ENCODE results near the gene PPP2R5A.

PPP2R5A gene

DNA sequence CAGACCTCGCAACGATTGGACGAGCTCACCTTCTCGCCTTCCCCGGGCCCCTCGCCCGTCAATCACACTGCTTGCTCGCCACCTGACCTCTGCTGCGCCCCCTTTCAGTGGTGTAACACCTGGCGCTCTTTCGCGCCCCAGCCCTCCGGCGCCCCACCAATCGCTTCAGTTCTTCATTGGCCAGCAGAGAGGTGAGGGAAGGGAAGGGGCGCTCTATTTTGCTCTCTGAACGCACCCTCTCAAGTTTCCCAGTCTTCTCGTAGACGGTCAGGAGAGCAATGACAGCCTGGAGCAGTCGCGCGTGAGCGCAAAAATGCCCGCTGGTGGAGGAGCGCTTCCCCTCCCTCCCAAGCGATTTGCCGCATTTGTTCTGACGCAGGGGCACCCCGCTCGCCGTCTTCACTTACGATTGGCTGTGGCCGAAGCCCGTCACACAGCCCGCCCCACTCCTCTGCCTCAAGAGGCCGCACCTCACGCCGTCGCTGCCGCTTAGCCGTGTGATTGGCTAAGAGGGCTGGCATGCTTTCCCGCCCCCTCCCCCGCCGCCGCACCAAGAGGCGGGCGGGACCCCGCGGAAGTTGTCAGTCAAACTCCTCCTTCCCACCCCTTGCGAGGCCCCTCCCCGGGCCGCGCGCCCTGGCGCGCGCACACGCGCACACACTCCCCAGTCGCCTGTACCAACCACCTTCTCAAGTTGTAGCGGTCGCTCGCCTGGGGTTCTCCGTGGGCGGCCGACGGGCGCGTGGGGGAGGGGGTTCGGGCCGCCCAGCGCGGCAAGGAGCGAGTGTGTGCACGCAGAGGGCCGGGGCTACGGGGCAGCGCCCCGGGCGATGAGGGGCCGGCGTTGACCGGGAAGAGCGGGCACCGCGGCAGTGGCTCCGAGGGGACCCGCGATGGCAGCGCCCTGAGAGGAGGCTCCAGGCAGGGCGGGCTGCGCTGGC lies at the start of gene PPP2R5A:
PPP2R5A (plus strand) TSS at position 667 of the 941 bp plus-strand sequence. CDS start 701 bp downstream, outside the sequence.
- peak; percentile 69 for DNase-seq

DNA sequence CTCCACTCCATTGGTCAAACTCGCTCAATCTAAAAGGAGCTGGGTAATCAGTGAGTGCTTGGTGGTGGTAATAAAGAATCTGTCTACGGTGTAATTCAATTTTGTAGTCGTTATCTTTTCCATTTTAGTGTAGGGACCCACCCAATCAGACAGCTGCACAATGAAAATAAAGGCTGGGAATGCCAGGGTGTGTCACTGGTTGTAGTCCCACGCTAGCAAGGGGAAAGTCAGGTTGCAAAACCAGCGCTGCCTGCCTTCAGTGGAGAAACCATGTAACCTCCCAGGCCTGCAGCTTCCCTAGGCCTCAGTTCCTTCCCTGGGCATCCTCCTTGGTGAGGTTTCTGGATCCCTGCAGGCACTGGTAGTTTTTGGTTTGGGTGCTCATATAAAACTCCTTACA lies 49.4 kb upstream of the PPP2R5A start:
- DNase-seq, result no peak

DNA sequence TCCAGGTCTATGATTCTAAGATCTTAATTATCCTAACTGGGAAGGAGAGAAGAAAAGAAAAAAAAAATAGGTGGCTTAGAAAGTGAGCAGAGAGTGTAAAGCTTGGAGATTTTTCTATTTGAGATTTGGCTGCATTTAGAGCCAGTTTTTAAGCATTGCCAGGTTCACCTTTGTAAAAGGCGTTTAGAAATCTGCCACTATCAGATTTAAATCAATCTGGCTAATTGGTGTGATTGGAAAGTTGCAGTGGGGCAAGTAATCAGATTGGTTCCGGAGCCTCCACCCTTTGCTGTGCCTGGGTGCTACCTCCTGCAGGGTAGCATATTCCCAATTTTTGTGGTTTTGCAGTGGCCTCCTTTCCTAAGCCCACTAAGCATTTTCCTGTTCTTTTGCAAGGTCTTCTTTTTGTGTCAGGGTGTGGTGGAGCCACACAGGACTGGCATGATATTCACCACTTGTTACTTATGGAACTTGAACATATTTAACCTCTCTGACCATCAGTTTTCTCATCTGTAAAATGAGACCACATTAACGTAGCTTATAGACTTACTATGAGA lies 48.5 kb upstream of the PPP2R5A start:
- DNase-seq, result no peak

DNA sequence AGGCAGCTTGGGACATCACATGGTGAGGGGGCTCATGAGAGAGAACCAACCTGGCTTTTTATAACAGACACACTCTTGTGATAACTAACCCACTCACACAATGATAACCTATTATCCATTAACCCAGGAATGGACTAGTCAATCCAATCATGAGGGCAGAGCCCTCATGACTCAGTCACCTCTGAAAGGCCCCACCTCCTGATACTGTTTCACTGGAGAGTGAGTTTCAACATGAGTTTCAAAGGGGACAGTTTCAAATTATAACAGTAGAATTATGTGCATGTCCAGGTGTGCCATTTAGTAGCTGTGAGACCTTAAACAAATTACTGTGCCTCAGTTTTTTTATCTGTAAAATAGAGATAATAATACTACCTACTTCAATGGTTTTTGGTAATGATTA lies 47.6 kb upstream of the PPP2R5A start:
- no peak for DNase-seq

DNA sequence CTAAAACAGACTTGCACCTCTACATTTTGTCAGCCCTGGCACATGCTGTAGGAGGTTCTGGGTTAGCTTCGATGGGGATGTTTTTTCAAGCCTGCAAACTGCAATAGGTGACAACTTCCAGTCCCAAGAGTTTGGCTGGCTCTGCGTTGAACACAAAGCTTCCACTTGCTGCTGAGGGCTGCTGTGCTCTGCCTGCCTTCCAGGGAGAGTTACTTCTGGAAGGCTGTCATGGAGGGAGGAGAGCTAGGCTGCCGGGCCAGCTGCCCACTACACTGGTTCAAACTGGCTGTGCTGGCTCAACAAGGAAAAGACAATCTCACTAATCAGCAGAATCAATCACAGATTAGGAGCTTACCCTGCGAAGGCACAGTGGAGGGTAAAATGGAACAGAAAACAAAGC lies 46.7 kb upstream of the PPP2R5A start:
- DNase-seq, result peak; percentile 6

DNA sequence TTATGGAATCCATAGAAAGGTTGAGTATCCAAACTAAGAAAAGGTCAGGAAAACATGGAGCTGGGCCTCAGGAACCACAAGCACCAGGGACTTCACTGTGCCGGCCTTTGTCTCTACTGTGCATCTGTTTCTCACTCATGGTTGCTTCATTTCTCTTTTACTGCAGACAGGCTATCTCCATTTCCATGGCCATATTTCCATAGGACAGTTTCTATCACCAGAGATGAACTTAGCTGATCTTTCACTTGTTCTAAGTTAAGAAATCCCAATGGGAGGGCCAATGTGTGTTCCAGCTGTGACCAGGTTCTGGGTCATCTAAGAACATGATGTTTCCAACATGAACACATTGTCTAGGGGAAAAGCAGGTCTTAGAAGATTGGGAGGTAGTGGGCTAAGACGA lies 43.7 kb upstream of the PPP2R5A start:
- DNase-seq, result no peak

DNA sequence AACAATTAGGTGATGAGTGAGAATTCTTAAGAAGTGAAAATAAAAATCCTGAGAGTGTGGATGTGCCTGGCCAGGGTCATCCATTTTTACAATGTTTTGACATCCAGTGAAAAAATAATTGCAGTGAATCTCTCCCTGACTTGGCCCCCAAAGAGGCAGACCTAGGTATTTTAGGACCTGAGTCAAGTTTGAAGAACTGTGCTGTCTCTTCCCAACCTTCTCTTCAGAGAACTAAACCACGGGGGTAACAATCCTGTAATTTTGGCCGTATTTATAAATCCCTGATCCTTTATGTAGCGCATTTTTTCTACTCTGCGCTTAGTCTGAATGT lies 43.3 kb upstream of the PPP2R5A start:
- DNase-seq, result no peak

DNA sequence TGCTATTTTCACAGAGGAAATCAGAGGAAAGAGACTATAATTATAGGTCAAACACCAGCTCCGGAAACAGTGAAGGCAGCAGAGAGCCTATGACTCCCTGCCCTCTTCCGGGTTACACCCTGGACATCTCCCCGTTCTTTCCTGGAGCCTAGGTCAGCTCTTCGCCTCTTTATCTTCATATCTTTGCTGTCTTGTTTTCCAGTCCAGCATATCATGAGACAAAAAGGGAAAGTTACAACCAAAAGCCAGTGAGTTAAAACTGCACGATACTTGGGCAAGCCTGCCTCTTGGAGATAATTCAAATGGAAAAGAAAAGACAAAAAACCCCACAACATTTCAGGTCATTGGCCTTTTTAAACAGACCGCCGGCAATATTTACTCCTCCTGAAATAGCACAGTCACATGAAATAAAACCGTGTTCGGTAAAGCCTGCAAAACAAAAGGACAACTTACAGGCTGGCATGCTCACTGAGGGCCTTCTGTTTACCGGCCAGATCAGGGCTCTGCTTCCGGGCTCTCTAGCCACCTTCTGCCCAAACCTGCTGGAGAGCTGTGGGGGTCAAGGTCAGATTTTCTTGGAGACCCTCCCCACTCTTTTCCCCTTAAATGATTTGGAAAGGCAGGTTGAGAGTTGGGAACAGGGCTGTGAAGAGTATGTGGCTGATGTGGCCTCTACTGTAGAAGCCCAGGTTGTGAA lies 42.8 kb upstream of the PPP2R5A start:
- DNase-seq, result no peak

DNA sequence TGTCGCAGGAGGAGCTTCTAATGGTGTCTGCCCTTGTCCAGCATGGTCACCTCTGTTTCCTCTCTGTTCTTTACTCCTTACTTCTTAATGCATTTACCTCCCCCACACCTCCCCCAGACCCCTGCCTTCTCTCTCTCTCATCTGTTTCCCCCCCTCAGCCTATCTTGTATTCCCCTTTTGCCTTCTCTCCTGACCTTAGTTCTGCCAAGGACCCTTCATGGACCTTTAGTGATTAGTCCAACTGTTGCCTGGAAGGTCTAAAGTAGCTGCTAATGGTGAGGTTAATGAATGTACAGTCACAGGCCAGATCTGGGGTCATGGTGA lies 42.3 kb upstream of the PPP2R5A start:
- no peak for DNase-seq

DNA sequence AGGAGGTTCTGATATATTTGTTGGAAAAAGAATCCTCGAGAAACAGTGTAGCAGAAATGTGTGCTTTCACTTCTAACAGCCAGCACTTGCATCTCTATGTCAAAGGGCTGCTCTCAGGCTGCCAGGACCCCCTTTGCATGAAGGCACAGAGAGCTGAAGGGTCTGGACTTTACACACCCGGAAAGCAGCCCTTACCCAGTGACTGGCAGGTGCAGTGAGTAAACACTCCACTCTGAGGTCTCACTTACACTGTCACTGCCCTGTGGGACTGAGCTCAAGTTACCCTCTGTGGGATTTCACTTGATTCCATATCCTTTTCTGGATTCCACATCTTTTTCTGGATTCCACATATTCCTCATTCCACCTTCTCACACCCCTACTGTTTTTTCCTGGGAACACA lies 40.8 kb upstream of the PPP2R5A start:
- peak; percentile 40 for DNase-seq

DNA sequence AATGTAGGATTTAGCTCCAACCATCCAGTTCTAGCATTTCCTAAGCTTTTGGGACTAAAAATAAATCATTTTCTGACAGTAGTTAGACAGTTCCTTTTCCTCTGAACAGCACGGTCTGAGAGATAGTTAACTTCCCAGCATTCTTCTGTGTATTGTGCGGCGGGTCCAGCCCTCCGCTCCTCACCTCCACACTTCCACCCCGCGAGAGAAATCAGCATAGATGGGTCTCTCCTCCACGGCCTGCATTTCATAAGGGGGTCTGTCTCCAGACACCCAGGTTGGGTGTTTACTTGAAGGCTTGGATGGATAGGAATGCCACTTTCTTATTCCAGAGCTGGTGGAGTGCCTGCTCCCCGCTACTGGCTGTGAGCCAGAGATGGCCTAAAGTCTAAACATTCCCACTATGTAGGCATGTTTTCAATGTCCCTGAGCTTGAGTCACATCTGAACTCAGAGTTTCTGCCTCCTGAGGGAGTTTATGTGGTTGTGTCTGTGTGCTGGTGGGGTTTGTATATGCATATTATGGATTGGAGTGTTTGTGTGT lies 38.0 kb upstream of the PPP2R5A start:
- DNase-seq, result no peak

DNA sequence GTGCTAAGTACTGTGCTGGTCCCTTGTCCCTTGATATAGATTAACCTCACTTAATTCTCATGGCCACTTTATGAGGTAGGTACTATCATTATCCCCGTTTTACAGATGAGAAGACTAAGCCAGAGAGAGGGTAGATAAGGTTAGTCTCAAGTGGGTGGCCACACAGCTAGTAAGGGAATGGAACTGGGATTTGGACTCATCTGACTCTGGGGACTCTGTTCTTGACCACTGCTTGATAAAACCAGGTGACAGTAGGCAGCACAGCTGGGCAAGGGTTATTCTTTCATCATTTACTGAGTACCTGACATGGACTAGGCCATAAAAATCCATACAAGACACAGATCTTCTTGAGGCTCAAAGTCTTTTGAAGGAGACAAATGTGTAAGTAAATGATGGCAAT lies 37.2 kb upstream of the PPP2R5A start:
- DNase-seq, result no peak

DNA sequence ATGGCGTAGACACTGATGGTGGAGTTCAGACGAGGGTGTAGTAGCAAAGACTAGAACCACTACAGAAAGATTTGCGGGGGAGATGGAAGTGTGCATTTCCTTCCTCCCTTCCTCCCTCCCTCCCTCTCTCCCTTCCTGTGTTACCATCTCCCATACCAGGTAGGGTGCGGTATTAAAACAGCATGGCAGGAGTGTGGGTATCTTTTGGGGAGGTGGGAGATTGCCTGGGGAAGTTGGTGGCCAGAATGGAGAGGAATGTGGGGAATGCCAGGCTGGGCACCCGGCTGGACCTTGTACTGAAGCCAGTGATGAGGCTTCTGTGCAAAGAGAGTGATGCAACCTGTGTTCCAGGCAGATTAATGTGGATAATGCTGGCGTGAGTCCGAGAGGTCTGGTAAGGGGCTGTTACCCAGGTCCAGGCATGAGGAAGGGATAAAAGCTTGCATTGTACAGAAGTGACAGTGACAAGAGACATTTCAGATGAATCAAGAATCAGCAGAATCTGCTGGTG lies 30.3 kb upstream of the PPP2R5A start:
- DNase-seq, result no peak

DNA sequence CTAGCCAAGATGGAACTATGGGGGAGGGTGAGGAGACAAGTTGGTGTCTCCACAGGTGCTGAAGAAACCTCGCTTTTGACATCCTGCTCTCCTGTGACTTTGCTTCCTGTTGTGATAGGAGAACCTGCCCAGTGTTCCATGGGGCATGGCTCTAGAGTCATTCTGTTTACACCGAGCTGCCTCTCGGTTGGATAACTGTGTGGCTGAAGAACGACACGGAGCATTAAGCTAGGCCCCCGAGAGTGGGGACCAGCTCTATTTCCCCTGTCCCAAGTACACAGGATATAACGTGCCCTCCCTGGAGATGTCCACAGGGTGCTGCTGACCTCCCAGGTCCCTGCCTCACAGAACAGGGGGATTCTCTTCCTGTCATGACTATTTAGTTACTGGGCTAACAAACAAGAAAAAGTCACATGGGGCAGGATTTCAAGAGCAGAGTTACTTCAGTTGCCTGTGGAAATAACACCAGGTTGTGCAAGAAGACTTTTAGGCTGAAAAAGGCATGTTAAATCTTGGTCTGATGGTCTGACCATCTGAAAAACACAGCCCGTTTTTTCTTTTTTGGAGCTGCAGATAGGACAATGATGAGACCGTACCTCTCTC lies 29.4 kb upstream of the PPP2R5A start:
- DNase-seq, result no peak

DNA sequence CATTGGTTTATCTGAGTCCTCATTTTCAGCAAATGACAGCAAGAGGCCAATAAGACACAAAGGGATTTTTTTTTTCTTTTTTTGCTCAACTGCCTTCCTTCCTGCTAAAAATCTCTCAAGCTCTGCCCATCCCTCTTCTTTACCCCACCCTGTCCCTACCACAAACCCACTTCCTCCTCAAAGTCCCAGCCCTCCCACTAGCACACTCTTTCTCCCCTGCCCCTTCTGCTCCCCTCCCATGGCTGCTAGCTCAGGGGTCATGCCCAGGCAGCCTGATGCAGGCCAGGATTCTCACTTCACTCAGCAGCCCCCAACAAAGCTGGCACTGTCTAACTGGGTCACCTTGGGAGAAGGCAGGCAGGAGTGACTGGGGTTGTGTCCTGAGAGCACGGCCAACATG lies 28.8 kb upstream of the PPP2R5A start:
- DNase-seq, result no peak

DNA sequence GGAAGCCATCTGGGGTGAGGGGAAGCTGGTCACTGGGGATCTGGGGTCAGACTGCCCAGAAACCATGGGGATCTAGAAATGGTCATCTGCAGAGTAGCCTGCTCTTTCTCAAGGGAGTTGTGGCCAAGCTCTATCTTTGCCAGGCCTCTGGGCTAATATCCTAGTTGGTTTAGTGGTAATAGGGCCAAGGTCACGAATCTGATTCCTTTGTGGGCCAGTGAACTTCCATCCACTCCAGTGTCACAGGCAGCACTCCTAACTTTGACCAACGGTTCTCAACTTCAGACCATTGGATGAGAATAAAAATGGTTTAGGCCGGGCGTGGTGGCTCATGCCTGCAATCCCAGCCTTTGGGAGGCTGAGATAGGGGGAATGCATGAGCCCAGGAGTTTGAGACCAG lies 28.1 kb upstream of the PPP2R5A start:
- no peak for DNase-seq

DNA sequence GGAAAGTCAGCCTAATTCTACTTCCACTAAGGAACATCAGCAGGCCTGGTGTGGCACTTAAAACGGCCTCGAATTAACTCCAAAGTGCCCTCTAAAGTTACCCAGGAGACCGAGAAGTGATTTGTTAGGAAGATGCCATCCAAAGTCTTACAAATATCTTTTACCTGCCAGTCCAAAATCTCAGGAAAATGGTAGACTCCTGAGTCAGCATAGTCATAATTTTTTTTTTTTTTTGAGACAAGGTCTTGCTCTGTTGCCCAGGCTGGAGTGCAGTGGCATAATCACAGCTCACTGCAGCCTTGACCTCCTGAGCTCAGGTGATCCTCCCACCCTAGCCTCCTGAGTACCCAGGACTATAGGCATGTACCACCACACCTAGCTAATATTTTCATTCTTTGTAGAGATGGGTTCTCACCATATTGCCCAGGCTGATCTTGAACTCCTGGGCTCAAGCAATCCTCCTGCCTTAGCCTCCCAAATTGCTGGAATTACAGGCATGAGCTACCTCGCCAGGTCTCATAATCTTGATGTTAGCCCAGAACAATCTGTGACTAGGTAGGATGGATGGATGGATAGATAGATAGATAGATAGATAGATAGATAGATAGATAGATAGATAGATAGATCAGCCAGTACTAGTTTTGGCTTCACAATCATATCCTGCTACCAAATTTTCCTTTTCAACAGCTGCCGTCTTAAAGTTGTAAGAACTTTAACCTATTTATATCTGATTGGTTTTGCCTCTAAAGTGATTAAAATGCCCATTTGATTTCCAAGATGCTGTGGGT lies 25.3 kb upstream of the PPP2R5A start:
- no peak for DNase-seq

DNA sequence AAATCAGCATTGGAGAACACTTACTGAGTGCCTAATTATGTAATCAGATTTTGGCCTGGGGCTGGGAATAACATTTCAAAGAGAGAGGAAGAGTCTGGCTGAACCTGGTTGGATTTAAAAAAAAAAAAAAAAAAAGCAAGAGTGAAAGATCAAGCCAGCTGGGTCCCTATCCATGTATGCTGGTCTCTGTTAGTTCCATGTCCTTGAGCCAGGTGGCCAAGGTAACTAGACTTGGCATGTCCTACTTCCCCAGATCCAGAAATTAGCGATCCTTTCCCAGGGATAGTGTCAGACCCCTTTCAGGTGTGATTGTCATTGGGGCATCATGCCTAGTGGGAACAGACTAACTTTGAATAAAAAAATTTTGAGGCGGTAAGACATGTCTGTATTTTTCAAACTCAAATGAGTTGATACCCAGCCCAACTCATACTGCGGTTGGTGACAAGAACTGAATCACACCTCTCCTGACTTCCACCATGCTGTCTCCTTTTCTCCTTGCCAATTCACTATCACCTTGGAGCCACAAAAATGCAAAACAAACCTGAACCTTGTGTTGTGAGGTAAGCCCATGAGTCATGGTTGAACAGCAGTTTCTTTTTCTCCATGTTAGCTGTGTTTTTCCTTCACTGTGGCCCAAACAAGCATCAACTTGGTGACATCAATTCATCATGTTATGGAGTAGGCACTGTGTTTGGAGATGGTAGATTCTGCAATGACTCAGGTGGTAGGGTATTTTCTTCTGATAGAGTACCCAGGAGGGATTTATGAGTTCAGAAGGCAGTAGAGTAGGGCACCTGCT lies 24.5 kb upstream of the PPP2R5A start:
- DNase-seq, result no peak

DNA sequence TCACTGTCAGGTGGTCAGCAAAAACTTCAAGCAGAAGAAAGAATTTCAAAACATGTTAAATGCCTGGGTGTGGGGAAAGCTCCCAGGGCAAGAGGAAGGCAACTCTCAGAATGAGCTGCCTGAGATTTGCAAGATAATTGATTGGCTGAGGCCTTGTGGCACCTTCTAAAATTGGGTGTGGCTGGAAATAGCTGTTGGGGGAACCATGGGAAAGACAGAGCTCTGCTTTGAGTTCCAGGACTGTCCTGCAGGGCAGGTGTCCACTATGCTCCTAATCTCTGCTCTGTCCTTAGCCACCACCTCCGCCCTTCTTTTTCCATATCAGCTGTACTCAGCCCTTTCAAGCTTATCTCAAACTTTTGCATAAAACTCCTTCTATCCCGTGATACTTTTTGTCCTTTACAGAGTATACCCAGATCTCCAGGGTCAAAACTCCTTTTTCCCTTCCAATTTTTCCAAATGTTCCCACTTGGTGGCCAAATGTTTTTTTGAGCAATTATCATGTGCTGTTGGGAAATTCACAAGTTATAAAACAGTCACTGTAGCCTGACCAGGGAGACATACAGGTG lies 23.8 kb upstream of the PPP2R5A start:
- no peak for DNase-seq

DNA sequence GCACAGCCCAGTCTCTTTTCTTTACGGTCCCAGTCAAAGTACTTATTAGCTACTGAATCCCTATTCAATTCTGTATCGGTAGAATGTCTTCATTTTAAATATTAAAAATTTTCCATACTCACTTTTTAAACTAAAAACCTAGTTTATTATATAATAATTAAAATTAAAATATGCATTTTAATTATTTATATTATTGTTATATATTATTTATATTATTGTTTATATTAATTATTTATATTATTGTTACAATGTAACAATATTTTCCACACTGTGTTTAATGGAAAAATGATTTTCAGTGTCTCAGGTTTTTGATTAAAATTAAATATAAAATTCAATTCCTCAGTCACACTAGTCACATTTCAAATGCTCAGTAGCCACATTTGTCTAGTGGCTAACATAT lies 18.2 kb upstream of the PPP2R5A start:
- no peak for DNase-seq

DNA sequence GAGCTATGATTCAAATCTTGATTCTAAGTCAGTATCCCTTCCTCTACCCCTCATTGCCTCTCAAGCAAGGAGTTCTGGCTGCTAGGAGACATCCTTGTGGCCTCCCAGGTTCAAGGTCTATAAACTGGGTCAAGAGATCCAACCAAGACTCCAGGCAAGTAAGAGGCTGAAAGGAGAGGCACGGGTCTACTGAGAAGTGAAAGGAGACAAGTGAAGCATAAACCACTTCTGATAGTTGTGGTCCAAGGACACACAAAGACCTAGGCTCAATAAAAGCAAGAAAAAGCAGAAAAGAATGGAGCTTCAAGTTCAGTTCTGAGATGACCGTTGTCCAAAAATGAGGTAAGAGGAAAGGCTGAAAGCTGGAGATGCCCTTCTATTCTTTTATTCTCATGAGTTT lies 17.8 kb upstream of the PPP2R5A start:
- DNase-seq, result no peak

Data from NCI-H2029 treated with DMSO at 0.1 percent for 48 hours (cell line).